Measurements from ENCODE around the gene PSTPIP2. TPM values are rescaled to one million over a fixed set of nuclear protein-coding genes. Genes with fewer than 3 reads are reported as not detected.

The PSTPIP2 gene
- total and polyA plus RNA-seq, 2 donors (not counting 1 experiment from before 2014, with no cell fraction given) = 0.42 to 0.76 TPM

DNA sequence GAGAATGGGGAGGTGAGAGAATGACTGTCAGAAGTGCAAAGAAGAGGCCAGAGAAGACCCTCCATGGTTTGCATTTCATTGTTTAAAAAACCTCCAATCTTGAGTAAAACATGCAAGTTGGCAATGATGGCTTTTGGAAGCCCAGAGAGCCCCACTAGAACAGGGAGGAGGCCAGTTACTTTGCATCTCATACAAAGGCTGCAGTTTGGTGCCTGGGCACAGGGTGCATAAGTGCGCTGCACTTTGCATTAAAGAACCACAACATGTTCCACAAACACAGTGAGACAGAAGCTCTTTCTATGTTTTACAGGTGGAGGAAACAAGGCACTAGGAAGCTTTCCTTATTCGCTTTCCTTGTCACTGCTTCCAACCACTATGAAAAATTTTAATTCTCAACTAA, 25.4 kb downstream of the PSTPIP2 start:
- Histone ChIP-seq H4K20me1 (ENCODE audit: control insufficient read depth, insufficient read depth, low read length, poor library complexity, severe bottlenecking) (no peaks in the 10 kb centered on the region), H3K9me3 (ENCODE audit: control extremely low read depth in 1 of 3, control insufficient read depth in 2 of 3, insufficient read depth in 1 of 3, low read length in 2 of 3) (no peaks in the 10 kb centered on the region), H3K36me3 (replicated peaks in 1 of 2; ENCODE audit: control extremely low read depth in 1 of 2, control insufficient read depth in 1 of 2, extremely low read depth in 1 of 2, insufficient read depth in 2 of 2, low read length in 1 of 2) (no peaks in the 10 kb centered on the region), H3K27ac (ENCODE audit: low read length in 2 of 2) (no peak overlapping the region), H3K79me2 (ENCODE audit: control insufficient read depth, insufficient read depth, low read length) (no peaks in the 10 kb centered on the region), H3K27me3 (replicated peaks in 1 of 4; ENCODE audit: control extremely low read depth in 1 of 4, control insufficient read depth in 3 of 4, insufficient read depth in 4 of 4, low read length in 3 of 4) (no peaks in the 10 kb centered on the region), H3K4me2 (replicated peaks; ENCODE audit: low read depth, low read length, poor library complexity, severe bottlenecking) (no peak overlapping the region), H2AFZ (ENCODE audit: insufficient read depth, low read depth, low read length, poor library complexity, severe bottlenecking) (no peak overlapping the region), H3K9ac (ENCODE audit: low read length) (no peak overlapping the region), H3K4me3 (ENCODE audit: control extremely low read depth in 1 of 5, extremely low read depth in 1 of 5, insufficient read depth in 1 of 5, low read depth in 2 of 5, low read length in 4 of 5) (no peak overlapping the region), H3K4me1 (ENCODE audit: control insufficient read depth in 2 of 2, insufficient read depth in 2 of 2, low read length in 2 of 2) (no peaks in the 10 kb centered on the region)
- no peak overlapping the region for H3K27ac Mint-ChIP-seq
- H3K27me3 Mint-ChIP-seq = peaks cover 8% of the 10 kb centered on the region
- DNase-seq (no peak), ATAC-seq (ENCODE audit: low read depth) (no peak)
- H3K9me3 Mint-ChIP-seq (ENCODE audit: insufficient read depth) = no peaks in the 10 kb centered on the region
- no peaks in the 10 kb centered on the region for H3K4me1 Mint-ChIP-seq
- CTCF ChIA-PET = no interaction called here
- intact Hi-C loops (cut with micrococcal nuclease) = no loop called here
- no CpG with 5 or more reads among the region's 2 CpGs for WGBS (ENCODE audit: insufficient coverage)
- TF ChIP-seq EZH2 (IDR thresholded peaks at IDR 0.05; ENCODE audit: borderline replicate concordance, insufficient read depth, low read depth, low read length, poor library complexity, severe bottlenecking) = no peak
- TF ChIP-seq, protein P1, sequence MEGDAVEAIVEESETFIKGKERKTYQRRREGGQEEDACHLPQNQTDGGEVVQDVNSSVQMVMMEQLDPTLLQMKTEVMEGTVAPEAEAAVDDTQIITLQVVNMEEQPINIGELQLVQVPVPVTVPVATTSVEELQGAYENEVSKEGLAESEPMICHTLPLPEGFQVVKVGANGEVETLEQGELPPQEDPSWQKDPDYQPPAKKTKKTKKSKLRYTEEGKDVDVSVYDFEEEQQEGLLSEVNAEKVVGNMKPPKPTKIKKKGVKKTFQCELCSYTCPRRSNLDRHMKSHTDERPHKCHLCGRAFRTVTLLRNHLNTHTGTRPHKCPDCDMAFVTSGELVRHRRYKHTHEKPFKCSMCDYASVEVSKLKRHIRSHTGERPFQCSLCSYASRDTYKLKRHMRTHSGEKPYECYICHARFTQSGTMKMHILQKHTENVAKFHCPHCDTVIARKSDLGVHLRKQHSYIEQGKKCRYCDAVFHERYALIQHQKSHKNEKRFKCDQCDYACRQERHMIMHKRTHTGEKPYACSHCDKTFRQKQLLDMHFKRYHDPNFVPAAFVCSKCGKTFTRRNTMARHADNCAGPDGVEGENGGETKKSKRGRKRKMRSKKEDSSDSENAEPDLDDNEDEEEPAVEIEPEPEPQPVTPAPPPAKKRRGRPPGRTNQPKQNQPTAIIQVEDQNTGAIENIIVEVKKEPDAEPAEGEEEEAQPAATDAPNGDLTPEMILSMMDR (IDR thresholded peaks at IDR 0.05) = no peak
- no peak overlapping the region for H3K4me3 Mint-ChIP-seq
- POLR2A ChIA-PET = no interaction called here

DNA sequence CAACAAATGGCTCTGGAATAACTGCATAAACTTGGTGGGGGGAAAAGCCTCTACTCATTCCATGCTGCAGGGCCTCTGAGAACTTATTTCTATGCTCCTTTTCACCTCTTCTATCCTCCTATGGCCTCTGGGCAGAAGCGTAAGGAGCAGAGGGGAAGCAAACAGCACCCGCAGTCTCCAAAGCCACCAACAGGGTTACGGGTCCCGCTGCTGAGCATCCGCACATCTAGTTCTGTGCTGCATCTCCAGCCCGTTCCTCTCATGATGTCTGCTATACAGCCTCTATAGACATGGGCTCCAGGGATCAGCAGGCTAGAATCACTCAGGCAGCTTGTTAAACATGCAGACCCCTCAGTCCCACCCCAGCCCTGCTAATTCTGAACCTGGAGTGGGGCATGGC, 25.9 kb downstream of the PSTPIP2 start:
- ChIA-PET POLR2A (interaction anchor here (0.6 kb wide), 1 partner anchor 651 kb away, joined by 6 read pairs; no protein-coding TSS in a partner anchor), CTCF (no interaction called here)
- Histone ChIP-seq H3K27ac (ENCODE audit: low read length in 2 of 2) (no peak overlapping the region), H3K4me1 (ENCODE audit: control insufficient read depth in 2 of 2, insufficient read depth in 2 of 2, low read length in 2 of 2) (no peaks in the 10 kb centered on the region), H3K4me3 (ENCODE audit: control extremely low read depth in 1 of 5, extremely low read depth in 1 of 5, insufficient read depth in 1 of 5, low read depth in 2 of 5, low read length in 4 of 5) (no peak overlapping the region), H3K9ac (ENCODE audit: low read length) (no peak overlapping the region), H3K79me2 (ENCODE audit: control insufficient read depth, insufficient read depth, low read length) (no peaks in the 10 kb centered on the region), H3K9me3 (ENCODE audit: control extremely low read depth in 1 of 3, control insufficient read depth in 2 of 3, insufficient read depth in 1 of 3, low read length in 2 of 3) (no peaks in the 10 kb centered on the region), H3K27me3 (replicated peaks in 1 of 4; ENCODE audit: control extremely low read depth in 1 of 4, control insufficient read depth in 3 of 4, insufficient read depth in 4 of 4, low read length in 3 of 4) (no peaks in the 10 kb centered on the region), H4K20me1 (ENCODE audit: control insufficient read depth, insufficient read depth, low read length, poor library complexity, severe bottlenecking) (no peaks in the 10 kb centered on the region), H2AFZ (ENCODE audit: insufficient read depth, low read depth, low read length, poor library complexity, severe bottlenecking) (no peak overlapping the region), H3K36me3 (replicated peaks in 1 of 2; ENCODE audit: control extremely low read depth in 1 of 2, control insufficient read depth in 1 of 2, extremely low read depth in 1 of 2, insufficient read depth in 2 of 2, low read length in 1 of 2) (no peaks in the 10 kb centered on the region), H3K4me2 (replicated peaks; ENCODE audit: low read depth, low read length, poor library complexity, severe bottlenecking) (no peak overlapping the region)
- Mint-ChIP-seq H3K4me1 (no peaks in the 10 kb centered on the region), H3K27me3 (peaks cover 8% of the 10 kb centered on the region), H3K9me3 (ENCODE audit: insufficient read depth) (no peaks in the 10 kb centered on the region), H3K4me3 (no peak overlapping the region), H3K27ac (no peak overlapping the region)
- ATAC-seq (ENCODE audit: low read depth) (no peak), DNase-seq (no peak)
- intact Hi-C loops (cut with micrococcal nuclease) = no loop called here
- TF ChIP-seq, protein P1 (IDR thresholded peaks at IDR 0.05) = no peak
- TF ChIP-seq EZH2 (IDR thresholded peaks at IDR 0.05; ENCODE audit: borderline replicate concordance, insufficient read depth, low read depth, low read length, poor library complexity, severe bottlenecking) = no peak
- 100% methylated on average over 6 of the region's 6 CpGs for WGBS (ENCODE audit: insufficient coverage)

Measured in B cell (primary cell).